Activated naive CD8-positive, alpha-beta T cell treated with anti-CD3 and anti-CD28 coated beads, Interleukin-2, amount 50 U/mL, for 24 hours (primary cell): ENCODE measurements around the gene SLC16A8.

ENCODE experiments used
- ATAC-seq: fragments of 150-1000 bp; cut with Tn5 transposase; one replicate; pipeline ENCODE4 v1.10.0; 2021
- DNase-seq: peaks from one replicate; pipeline ENCODE4 v3.0.0; 2021
- H3K27ac Mint-ChIP-seq: one replicate; pipeline ENCODE4 v1.8.0; 2021; ENCODE audit warnings: mild to moderate bottlenecking, mixed read lengths
- H3K27me3 Mint-ChIP-seq: one replicate; pipeline ENCODE4 v1.8.0; 2021; ENCODE audit warnings: mixed read lengths
- H3K36me3 Mint-ChIP-seq: one replicate; pipeline ENCODE4 v1.8.0; 2021; ENCODE audit warnings: low read depth, mixed read lengths
- H3K4me1 Mint-ChIP-seq: one replicate; pipeline ENCODE4 v1.8.0; 2021; ENCODE audit warnings: mixed read lengths
- H3K4me3 Mint-ChIP-seq: one replicate; pipeline ENCODE4 v1.8.0; 2021; ENCODE audit warnings: mild to moderate bottlenecking, moderate library complexity, mixed read lengths
- H3K9me3 Mint-ChIP-seq: one replicate; pipeline ENCODE4 v1.8.0; 2021; ENCODE audit warnings: mixed read lengths

SLC16A8 gene

DNA sequence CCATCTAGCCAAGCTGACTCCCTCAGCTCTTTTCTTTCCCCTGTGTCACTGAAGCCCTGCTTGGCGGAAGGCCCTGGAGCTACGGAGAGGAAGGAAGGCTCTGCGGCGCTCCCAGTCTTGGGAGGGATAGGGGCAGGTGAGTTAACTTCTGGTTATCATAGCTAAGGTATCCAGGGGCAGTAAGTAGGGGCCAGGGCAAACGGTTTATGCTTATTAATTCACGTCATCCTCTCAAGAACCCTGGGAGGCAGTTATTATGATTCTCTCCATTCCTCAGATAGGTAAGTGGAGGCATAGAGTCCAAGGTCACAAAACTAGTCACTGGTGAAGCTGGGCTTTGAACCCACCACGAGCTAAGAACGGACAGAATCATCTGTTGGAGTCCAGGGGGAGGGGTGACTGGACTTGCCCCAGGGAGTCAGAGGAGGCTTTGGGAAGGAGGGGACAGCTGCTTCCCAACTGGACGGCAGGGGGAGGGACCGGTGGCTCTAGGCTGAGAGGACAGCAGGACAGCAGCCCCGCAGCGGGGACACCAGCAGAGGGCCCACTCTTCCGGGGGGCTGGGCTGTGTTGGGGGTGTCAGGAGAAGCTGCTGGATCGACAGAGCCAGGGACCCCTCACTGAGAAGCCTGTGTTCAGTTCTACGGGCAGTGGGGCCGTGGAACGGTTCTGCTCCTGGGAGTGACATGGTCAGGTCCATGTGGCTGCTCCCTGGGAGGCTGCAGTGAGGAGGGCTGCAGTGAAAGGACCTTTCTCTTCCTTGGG, 23.0 kb upstream of the SLC16A8 start:
- Mint-ChIP-seq H3K9me3 (no peaks in the 10 kb centered on the region), H3K27me3 (no peaks in the 10 kb centered on the region), H3K27ac (no peak overlapping the region), H3K4me1 (peaks cover 10% of the 10 kb centered on the region), H3K36me3 (no peaks in the 10 kb centered on the region), H3K4me3 (no peak overlapping the region)
- no peak for DNase-seq
- no peak for ATAC-seq

DNA sequence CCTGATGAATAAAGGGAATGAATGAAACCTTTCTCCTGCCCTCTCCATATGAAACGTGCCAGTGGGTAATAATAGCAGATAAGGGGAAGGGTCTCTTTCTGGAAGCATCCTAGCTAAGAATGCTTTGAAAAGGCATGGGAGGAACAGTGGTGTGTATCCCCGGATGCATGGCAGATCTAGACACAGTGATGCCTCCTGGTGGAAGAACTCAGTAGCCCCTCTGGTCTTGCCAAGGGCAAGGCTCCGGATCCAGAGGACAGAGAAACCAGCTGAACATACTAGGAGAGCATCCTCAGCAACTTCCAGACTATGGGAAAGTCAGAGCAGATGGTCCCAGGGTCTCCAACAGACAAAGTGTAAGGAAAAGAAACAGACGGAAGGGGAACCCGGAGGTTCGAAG, 20.1 kb upstream of the SLC16A8 start:
- ATAC-seq = no peak
- Mint-ChIP-seq H3K9me3 (no peaks in the 10 kb centered on the region), H3K4me3 (no peak overlapping the region), H3K36me3 (no peaks in the 10 kb centered on the region), H3K27ac (no peak overlapping the region), H3K4me1 (peaks cover 10% of the 10 kb centered on the region), H3K27me3 (no peaks in the 10 kb centered on the region)
- DNase-seq = no peak

DNA sequence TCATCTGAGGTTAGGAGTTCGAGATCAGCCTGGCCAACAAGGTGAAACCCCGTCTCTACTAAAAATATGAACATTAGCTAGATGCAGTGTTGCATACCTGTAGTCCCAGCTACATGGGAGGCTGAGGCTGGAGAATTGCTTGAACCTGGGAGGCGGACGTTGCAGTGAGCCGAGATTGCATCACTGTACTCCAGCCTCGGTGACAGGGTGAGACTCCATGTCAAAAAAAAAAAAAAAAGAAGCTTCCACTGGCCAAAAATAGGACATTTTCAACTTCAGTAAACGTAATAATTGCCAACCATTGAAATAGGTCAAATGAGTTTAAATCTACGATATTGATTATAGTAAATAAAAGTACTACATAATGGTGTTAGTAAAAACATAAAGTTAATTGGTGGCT, 19.7 kb upstream of the SLC16A8 start:
- H3K4me1 Mint-ChIP-seq = peaks cover 10% of the 10 kb centered on the region
- DNase-seq (no peak), ATAC-seq (no peak)
- H3K4me3 Mint-ChIP-seq = no peak overlapping the region
- no peaks in the 10 kb centered on the region for H3K36me3 Mint-ChIP-seq
- H3K9me3 Mint-ChIP-seq = no peaks in the 10 kb centered on the region
- H3K27me3 Mint-ChIP-seq = no peaks in the 10 kb centered on the region
- H3K27ac Mint-ChIP-seq = no peak overlapping the region

DNA sequence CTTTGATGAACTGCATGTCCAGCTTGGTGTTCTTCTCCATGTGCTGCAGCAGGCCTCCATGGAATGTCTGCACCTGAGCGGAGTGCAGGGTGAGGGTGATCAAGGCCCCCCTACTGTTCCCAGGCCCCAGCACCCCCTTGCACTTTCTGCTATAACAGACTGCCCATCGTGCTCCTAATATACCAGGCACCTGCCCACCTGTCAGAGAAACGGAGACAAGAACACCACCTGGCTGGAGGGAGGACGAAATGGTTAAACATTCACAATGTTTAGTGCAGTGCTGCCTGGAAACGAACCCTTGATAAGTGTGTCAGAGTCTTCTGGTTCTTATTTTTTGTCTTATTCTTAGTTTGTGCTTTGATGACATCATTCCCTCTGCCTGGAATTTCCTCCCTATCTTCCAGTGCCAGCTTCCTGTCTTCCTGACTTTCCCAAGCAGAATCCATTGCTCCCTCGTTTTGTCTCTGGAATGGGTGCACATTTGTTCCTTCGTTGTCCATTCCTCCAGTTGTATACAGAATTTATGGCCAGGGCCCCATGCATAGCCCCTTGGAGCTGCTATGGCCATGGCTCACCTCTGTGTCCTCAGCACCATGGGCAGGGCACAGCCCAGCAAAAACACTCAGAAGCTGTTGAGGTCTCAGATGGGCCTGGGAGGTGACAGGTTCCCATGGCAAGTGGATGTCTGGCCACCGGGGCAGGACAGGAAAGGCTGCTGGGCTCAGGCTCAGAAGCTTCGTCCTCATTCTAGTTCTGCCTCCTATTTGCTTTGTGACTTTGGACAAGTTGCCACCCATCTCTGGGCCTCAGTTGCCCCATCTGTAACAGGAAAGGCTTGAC, 14.6 kb upstream of the SLC16A8 start:
- DNase-seq (no peak), ATAC-seq (no peak)
- no peaks in the 10 kb centered on the region for H3K4me1 Mint-ChIP-seq
- H3K36me3 Mint-ChIP-seq = no peaks in the 10 kb centered on the region
- H3K4me3 Mint-ChIP-seq = no peak overlapping the region
- no peaks in the 10 kb centered on the region for H3K27me3 Mint-ChIP-seq
- no peaks in the 10 kb centered on the region for H3K9me3 Mint-ChIP-seq
- H3K27ac Mint-ChIP-seq = no peak overlapping the region

DNA sequence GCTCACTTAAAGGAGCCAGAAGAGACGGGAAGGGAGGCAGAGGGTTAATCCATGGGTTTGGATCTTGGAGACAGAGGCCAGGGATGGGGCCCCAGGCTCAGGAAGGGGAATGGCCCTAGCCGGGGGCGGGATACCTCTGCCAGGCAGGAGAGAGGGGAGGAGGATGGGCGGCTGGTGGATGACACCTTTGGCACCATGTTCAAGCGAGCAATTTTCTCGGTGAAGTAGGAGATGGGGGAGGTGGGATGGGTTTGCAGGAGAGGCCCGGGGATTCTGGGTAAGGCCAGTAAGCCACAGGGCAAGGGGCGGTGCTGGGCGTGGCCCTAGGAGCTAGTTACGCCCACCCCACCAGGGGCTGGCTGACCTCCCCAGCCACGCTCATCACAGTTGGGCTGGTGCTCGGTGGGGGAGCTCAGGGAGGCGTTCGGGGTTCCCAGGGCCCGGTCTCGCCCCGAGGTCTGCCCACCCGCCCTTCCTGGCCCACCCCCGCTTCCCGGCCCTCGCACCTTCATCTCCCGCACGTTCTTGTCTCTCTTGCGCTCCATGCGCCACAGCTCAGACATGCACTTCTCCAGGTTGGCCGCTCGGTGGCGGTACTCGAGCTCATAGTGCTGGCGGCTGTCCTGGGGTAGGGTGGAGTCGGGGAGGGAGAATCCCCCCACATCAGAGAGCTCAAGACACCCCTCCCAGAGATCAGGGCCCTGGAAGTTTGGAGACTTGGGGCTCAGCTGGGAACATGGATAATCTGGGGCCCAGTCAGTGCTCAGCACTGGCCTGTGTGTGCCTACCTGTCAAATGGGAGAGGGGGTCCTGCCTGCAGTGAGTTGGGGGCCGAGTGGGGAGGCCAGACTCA, 13.8 kb upstream of the SLC16A8 start:
- Mint-ChIP-seq H3K27me3 (no peaks in the 10 kb centered on the region), H3K27ac (no peak overlapping the region), H3K36me3 (no peaks in the 10 kb centered on the region), H3K4me3 (no peak overlapping the region), H3K4me1 (no peaks in the 10 kb centered on the region), H3K9me3 (no peaks in the 10 kb centered on the region)
- DNase-seq (no peak), ATAC-seq (no peak)

DNA sequence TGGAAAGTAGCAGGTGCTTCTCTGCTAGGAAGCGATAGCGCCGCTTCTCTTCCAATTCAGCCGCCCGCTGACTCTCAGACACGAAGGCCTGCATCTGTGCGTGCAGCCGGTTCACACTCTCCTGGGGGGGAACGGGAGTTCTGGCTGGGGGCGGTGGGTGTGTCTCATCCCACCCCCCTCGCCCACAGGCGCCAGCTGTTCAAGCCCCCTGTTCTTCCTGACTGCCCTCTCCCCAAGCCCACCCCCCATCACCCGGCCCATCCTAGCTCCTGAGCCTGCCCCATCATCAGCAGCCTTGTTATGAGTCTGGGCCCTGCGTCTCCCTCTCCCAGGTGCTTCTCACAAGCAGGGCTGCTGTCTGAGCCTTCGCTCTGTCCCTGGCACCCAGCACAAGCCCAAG, 13.1 kb upstream of the SLC16A8 start:
- H3K27me3 Mint-ChIP-seq = no peaks in the 10 kb centered on the region
- H3K36me3 Mint-ChIP-seq = no peaks in the 10 kb centered on the region
- H3K4me1 Mint-ChIP-seq = no peaks in the 10 kb centered on the region
- no peak for DNase-seq
- ATAC-seq = no peak
- H3K27ac Mint-ChIP-seq = no peak overlapping the region
- H3K4me3 Mint-ChIP-seq = no peak overlapping the region
- no peaks in the 10 kb centered on the region for H3K9me3 Mint-ChIP-seq

DNA sequence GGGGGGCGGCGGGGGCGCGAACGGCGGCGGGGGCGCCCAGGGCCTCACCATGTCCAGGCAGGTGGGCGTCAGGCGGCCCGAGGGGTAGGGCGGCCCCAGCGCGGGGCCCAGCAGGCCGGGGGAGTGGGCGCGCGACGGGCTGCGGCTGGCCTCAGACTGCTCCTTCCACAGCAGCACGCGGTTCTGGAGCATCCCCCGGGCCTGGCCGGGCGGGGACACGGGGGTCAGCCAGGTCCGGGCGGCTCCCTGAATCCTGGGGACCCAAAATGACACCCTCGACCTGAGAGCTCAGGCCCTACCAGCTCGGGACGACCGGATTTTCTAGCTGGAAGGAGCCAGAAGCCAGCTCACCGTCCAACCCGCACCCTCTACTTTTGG, 5.5 kb upstream of the SLC16A8 start:
- no peaks in the 10 kb centered on the region for H3K9me3 Mint-ChIP-seq

DNA sequence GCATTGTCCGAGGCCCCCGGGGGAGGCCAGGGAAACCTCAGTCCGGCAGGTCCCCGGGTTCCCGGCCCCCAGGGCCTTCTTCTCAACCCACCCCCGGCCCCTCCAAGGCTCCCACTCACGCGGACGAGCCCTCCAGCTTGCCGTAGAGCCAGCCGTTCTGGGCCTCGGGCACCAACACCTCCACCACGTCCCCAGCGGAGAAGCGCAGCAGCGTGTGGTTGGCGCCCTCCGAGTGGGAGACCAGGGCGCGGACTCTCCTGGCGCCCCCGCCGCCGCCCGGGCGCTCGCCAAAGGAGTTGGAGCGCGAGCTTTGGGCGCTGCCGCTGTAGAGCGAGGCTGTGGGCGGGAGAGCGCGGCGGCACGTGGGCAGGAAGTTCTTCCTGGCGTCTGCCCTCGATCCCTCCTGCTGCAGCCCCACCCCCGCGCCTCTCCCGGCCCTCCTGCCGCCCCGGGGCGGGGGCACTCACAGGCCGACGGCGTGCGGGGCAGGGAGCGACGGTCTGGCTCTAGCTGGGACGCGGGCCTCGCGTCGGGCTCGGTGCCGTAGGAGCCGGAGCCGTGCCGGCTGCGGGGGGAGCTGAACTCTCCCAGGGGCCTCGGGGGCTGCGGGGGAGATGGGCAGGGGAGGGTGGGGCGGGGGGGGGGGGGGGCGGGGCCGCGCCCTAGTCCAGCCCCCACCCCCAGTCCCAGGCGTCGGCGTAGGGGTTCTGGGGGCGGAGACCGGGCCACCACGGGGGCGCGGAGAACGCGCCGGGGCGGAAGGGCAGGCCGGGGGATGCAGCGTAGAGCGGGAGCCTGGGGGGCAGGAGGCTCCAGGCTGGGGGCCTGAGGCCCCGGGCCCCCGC, 4.9 kb upstream of the SLC16A8 start:
- Mint-ChIP-seq H3K4me1 (no peaks in the 10 kb centered on the region), H3K27me3 (peaks cover 10% of the 10 kb centered on the region), H3K27ac (no peak overlapping the region), H3K9me3 (no peaks in the 10 kb centered on the region), H3K36me3 (no peaks in the 10 kb centered on the region), H3K4me3 (no peak overlapping the region)
- ATAC-seq (no peak), DNase-seq (no peak)

More for the DNA sequence above, 5.5 kb upstream of the SLC16A8 start:
- DNase-seq (no peak), ATAC-seq (no peak)
- Mint-ChIP-seq H3K4me1 (no peaks in the 10 kb centered on the region), H3K4me3 (no peak overlapping the region), H3K27me3 (peaks cover 10% of the 10 kb centered on the region), H3K36me3 (no peaks in the 10 kb centered on the region), H3K27ac (no peak overlapping the region)

DNA sequence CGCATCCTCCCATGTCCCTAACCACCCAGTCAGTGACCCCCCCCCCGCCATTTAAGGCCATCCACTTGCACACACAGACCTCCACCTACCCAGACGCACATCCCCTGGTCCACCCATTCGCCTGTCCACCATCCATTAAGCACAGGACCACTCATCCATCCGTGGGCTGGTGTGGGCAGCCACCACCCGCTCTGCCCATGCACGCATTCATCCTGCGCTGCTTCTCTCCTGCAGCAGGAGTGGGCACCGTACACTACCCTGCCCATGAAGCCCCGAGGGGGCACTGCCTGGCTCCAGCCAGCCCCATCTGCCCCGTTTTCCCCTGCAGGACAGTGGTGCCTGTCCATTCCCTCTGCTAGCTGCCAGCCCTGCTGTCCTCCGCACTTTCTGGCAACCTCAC, 3.9 kb upstream of the SLC16A8 start:
- Mint-ChIP-seq H3K27me3 (peaks cover 15% of the 10 kb centered on the region), H3K4me3 (no peak overlapping the region), H3K27ac (no peak overlapping the region), H3K9me3 (no peaks in the 10 kb centered on the region), H3K36me3 (no peaks in the 10 kb centered on the region), H3K4me1 (no peaks in the 10 kb centered on the region)
- ATAC-seq (no peak), DNase-seq (no peak)

DNA sequence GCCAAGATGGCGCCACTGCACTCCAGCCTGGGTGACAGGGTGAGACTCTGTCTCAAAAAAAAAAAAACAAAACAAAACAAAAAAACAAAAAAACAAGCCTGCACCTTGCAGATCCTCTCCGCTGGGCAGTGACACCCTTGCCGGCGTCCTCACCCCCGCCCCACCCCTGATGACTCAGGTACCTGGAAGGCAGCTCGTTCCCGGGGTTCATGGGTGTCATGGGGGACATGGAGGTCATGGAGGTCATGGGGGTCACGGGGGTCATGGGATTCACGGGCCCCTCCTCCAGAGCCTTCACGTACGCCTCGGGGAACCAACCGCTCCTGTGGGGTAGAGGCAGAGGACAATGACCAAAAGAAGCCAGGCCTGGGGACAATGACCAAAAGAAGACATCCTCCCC, 3.0 kb upstream of the SLC16A8 start:
- Mint-ChIP-seq H3K4me3 (no peak overlapping the region), H3K36me3 (no peaks in the 10 kb centered on the region), H3K27ac (no peak overlapping the region), H3K27me3 (peaks cover 21% of the 10 kb centered on the region), H3K9me3 (no peaks in the 10 kb centered on the region), H3K4me1 (no peaks in the 10 kb centered on the region)
- DNase-seq = no peak
- ATAC-seq = no peak

DNA sequence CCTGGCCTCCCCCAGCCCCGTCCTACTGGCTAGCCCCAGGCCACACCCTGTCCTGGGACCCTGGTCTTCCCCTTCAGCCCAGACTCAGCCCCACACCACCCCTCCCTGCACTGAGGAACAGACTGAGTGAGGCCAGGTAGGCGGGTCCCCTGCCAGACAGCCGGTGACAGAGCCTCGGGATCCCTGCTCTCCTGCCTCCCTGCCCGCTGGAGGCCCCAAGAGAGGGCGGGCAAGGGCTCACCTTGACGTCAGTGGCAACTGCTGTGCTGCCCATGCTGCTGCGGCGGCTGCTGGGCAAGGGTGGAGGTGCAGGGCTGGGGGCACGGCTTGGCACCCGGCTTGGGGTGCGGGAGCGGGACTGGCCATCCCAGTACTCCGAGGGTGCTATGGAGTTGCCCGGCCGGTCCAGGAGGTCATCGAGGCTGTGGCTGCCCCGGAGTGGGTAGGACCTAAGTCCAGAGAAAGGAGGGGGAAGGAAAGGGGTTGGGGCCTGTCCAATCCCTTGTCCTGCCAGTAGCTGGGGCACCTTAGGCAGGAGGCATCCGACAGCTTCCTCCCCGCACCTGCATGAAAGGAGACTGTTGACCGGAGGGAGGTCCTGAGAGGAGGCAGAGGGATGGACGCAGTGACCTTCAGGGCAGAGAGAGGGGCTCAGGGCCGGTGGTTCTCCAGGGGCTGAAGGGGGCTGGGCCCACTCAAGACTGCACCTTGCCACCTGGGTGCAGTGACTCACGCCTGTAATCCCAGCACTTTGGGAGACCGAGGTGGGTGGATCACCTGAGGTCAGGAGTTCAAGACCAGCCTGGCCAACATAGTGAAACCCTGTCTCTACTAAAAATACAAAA, 2.2 kb upstream of the SLC16A8 start:
- DNase-seq (no peak), ATAC-seq (no peak)
- H3K4me3 Mint-ChIP-seq = no peak overlapping the region
- no peak overlapping the region for H3K27ac Mint-ChIP-seq
- no peaks in the 10 kb centered on the region for H3K4me1 Mint-ChIP-seq
- H3K36me3 Mint-ChIP-seq = no peaks in the 10 kb centered on the region
- H3K27me3 Mint-ChIP-seq = peaks cover 24% of the 10 kb centered on the region
- no peaks in the 10 kb centered on the region for H3K9me3 Mint-ChIP-seq

DNA sequence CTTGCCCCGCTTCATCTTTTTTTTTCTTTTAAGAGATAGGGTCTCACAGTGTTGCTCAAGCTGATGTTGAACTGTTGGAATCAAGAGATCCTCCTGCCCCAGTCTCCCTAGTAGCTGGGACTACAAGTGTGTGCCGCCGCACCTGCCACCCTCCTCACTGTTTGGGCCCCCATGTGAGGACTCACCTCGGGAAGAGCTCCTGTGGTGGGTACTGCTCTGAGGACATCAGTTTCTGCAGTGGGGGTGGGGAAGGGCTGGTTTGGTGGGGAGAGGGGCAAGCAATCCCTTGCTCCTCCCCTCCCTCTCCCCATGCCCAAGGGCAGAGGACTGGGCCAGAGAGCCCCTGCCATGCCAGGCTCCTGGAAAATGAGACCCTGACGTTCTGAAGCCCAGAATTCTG, 1.5 kb upstream of the SLC16A8 start:
- Mint-ChIP-seq H3K27ac (no peak overlapping the region), H3K36me3 (no peaks in the 10 kb centered on the region), H3K9me3 (no peaks in the 10 kb centered on the region), H3K27me3 (peaks cover 30% of the 10 kb centered on the region), H3K4me3 (no peak overlapping the region), H3K4me1 (no peaks in the 10 kb centered on the region)
- DNase-seq = no peak
- no peak for ATAC-seq

DNA sequence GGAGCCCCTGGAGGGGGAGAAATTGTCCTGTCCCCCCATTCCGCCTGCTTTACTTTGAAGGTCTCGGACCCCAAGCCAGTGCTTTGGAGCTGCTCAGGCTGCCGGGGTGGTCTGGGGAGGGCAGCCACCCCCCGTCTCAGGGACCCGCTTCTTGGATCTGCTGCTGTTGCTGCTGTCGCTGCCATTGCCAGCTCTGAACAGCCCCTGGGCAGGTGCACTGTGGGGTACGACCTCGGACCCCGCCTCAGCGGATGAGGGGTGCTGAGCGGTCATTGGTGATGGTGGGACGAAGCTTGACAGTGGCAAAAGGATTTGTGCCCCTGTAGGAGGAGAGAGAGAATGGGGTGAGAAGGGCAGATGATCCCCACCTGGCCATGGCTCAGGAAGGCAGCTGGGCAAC, 1.1 kb upstream of the SLC16A8 start:
- H3K4me1 Mint-ChIP-seq = no peaks in the 10 kb centered on the region
- no peak overlapping the region for H3K4me3 Mint-ChIP-seq
- ATAC-seq (no peak), DNase-seq (no peak)
- no peaks in the 10 kb centered on the region for H3K36me3 Mint-ChIP-seq
- no peak overlapping the region for H3K27ac Mint-ChIP-seq
- H3K27me3 Mint-ChIP-seq = peaks cover 34% of the 10 kb centered on the region
- H3K9me3 Mint-ChIP-seq = no peaks in the 10 kb centered on the region
